HepG2 (cell line): ENCODE measurements around the gene INTS1. TPM values are rescaled to one million over a fixed set of nuclear protein-coding genes. Genes with fewer than 3 reads are reported as not detected.

Experiments used
- ATM ChIP-seq: fragments of 450-650 bp; IDR thresholded peaks from 2 replicates; pipeline ENCODE4 v1.7.1; 2017; ENCODE audit warnings: mild to moderate bottlenecking, borderline replicate concordance
- CBX1 ChIP-seq: IDR thresholded peaks from one replicate; pipeline ENCODE4 v1.6.1; 2016; ENCODE audit warnings: antibody characterized with exemption, low read depth
- CBX5 ChIP-seq: sonication (generic); formaldehyde crosslinking; IDR thresholded peaks from 2 replicates; pipeline ENCODE4 v1.4.0; 2020; ENCODE audit warnings: missing genetic modification reagents, borderline replicate concordance
- DR1 ChIP-seq: sonication (generic); formaldehyde crosslinking; IDR thresholded peaks from 2 replicates; pipeline ENCODE4 v1.8.0; 2021; ENCODE audit warnings: mild to moderate bottlenecking, missing genetic modification reagents, inconsistent platforms
- FOSL1 ChIP-seq: sonication (generic); formaldehyde crosslinking; IDR thresholded peaks from 2 replicates; pipeline ENCODE4 v1.9.0; 2021; ENCODE audit warnings: missing genetic modification reagents, borderline replicate concordance
- GABPA ChIP-seq, 2 experiments: IDR thresholded peaks; 2 replicates each; pipeline ENCODE4 v1.6.1; 2011 to 2016; ENCODE audit warnings: low read depth in 2 of 2, low read length in 1 of 2, missing biosample characterization in 1 of 2, missing genetic modification characterization in 1 of 2
- HDAC6 ChIP-seq: fragments of 200-600 bp; sonication (generic); IDR thresholded peaks from 2 replicates; pipeline ENCODE4 v1.7.0; 2017; ENCODE audit warnings: mild to moderate bottlenecking, antibody characterized with exemption, low read length, low read depth
- LCORL ChIP-seq, 2 experiments: fragments of 450-650 bp in 1 of 2; sonication (generic) in 1 of 2; formaldehyde crosslinking in 1 of 2; IDR thresholded peaks; 2 replicates each; pipeline versions ENCODE4 v1.5.0 to v1.6.1; 2017 to 2020; ENCODE audit warnings: antibody characterized with exemption in 1 of 2, missing genetic modification reagents in 1 of 2
- NFYC ChIP-seq: IDR thresholded peaks from 2 replicates; pipeline ENCODE4 v1.6.1; 2016; ENCODE audit warnings: missing genetic modification reagents, missing compliant biosample characterization
- TBL1XR1 ChIP-seq: fragments of 150-350 bp; IDR thresholded peaks from 2 replicates; pipeline ENCODE4 v1.6.1; 2014; ENCODE audit warnings: borderline replicate concordance, low read length; ENCODE audit not compliant: partially characterized antibody
- XRCC5 ChIP-seq: fragments of 200-400 bp; formaldehyde crosslinking; optimal IDR thresholded peaks from 2 replicates; pipeline ENCODE3; 2017; ENCODE audit warnings: mild to moderate bottlenecking, low read length
- ZNF737 ChIP-seq: sonication (generic); formaldehyde crosslinking; IDR thresholded peaks from 2 replicates; pipeline ENCODE4 v1.5.0; 2020; ENCODE audit warnings: missing genetic modification reagents, mild to moderate bottlenecking, borderline replicate concordance
- polyA plus RNA-seq, 8 experiments: library from polyadenylated mRNA; depleted of rRNA in 3 of 8; stranded (reverse) in 7 of 8; unstranded in 1 of 8; fragments of >200 nt; fragmentation: Illumina TruSeq in 4 of 8; extraction: Trizol in 4 of 8; gene quantifications; 2 replicates each; pipeline versions ENCODE4 v1.2.1 to v1.2.3, GENCODE V29; 2011 to 2016; ENCODE audit warnings: low read depth in 4 of 8, missing spikeins in 1 of 8, mixed read lengths in 1 of 8; ENCODE audit not compliant: insufficient read depth in 1 of 8
- total RNA-seq, 5 experiments: library from RNA; depleted of rRNA; stranded (reverse); fragments of >200 nt; fragmentation: Illumina TruSeq; extraction: Trizol; gene quantifications; 2 replicates each; pipeline ENCODE4 v1.2.3, GENCODE V29; 2016; ENCODE audit warnings: low read depth in 1 of 5
- TF ChIP-seq, protein P1 (sequence below): sonication (generic); formaldehyde crosslinking; IDR thresholded peaks from 2 replicates; pipeline ENCODE4 v1.5.1; 2020; ENCODE audit warnings: mild to moderate bottlenecking, missing genetic modification reagents, moderate library complexity
- TF ChIP-seq, protein P2 (sequence below): sonication (generic); formaldehyde crosslinking; IDR thresholded peaks from 2 replicates; pipeline ENCODE4 v1.5.0; 2020; ENCODE audit warnings: missing genetic modification reagents
- TF ChIP-seq, protein P3 (sequence below): sonication (generic); formaldehyde crosslinking; IDR thresholded peaks from 2 replicates; pipeline ENCODE4 v1.4.0; 2020; ENCODE audit warnings: missing genetic modification reagents, borderline replicate concordance

INTS1 gene
- total and polyA plus RNA-seq, 2 of the 13 experiments (the other 11 are each of a cell fraction or from before 2014, with no cell fraction given), result 13.7 to 29.0 TPM

DNA sequence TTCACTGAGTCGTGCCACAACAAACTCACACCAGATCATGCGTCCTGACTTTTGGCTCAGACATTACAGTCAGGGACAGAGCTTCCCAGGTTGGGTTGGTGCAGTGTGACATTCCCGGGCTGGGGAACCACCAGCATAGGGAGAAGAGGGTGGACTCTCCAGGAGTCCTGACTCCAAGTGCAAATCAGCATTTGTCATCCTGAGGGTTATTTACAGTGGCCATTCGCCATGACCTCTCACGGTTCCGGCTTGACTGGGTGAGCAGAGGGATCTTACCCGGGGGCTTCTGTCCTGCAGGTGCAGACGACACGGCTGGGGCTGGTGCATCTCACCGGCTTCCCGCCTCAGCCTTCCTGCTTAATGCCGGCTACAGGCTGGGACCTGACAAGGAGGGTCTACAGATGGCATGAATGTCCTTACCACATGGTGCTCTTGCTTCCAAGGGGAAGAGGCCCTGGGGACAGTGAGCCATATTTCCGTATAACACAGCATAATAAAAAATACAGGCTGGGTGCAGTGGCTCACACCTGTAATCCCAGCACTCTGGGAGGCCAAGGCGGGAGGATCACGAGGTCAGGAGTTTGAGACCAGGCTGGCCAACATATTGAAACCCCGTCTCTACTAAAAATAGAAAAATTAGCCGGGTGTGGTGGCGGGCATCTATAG lies 12.5 kb upstream of the INTS1 start (continued):
- TF ChIP-seq, protein P1, sequence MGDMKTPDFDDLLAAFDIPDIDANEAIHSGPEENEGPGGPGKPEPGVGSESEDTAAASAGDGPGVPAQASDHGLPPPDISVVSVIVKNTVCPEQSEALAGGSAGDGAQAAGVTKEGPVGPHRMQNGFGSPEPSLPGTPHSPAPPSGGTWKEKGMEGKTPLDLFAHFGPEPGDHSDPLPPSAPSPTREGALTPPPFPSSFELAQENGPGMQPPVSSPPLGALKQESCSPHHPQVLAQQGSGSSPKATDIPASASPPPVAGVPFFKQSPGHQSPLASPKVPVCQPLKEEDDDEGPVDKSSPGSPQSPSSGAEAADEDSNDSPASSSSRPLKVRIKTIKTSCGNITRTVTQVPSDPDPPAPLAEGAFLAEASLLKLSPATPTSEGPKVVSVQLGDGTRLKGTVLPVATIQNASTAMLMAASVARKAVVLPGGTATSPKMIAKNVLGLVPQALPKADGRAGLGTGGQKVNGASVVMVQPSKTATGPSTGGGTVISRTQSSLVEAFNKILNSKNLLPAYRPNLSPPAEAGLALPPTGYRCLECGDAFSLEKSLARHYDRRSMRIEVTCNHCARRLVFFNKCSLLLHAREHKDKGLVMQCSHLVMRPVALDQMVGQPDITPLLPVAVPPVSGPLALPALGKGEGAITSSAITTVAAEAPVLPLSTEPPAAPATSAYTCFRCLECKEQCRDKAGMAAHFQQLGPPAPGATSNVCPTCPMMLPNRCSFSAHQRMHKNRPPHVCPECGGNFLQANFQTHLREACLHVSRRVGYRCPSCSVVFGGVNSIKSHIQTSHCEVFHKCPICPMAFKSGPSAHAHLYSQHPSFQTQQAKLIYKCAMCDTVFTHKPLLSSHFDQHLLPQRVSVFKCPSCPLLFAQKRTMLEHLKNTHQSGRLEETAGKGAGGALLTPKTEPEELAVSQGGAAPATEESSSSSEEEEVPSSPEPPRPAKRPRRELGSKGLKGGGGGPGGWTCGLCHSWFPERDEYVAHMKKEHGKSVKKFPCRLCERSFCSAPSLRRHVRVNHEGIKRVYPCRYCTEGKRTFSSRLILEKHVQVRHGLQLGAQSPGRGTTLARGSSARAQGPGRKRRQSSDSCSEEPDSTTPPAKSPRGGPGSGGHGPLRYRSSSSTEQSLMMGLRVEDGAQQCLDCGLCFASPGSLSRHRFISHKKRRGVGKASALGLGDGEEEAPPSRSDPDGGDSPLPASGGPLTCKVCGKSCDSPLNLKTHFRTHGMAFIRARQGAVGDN (CRISPR knock-in tag), result peak; percentile 36
- TF ChIP-seq, protein P2, sequence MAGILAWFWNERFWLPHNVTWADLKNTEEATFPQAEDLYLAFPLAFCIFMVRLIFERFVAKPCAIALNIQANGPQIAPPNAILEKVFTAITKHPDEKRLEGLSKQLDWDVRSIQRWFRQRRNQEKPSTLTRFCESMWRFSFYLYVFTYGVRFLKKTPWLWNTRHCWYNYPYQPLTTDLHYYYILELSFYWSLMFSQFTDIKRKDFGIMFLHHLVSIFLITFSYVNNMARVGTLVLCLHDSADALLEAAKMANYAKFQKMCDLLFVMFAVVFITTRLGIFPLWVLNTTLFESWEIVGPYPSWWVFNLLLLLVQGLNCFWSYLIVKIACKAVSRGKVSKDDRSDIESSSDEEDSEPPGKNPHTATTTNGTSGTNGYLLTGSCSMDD, result no peak
- TF ChIP-seq HDAC6 (no peak), DR1 (CRISPR knock-in tag) (no peak), ZNF737 (CRISPR knock-in tag) (no peak), XRCC5 (no peak), LCORL (IDR thresholded peaks at IDR 0.05) (no peak), LCORL (CRISPR knock-in tag; IDR thresholded peaks at IDR 0.05) (peak; percentile 16; the same call in 1 of the 2 replicates), CBX5 (no peak), CBX1 (no peak), GABPA (IDR thresholded peaks at IDR 0.05; ENCODE audit: low read depth, low read length) (no peak), GABPA (CRISPR knock-in tag; IDR thresholded peaks at IDR 0.05; ENCODE audit: low read depth) (no peak), TBL1XR1 (no peak), NFYC (CRISPR knock-in tag) (no peak), ATM (no peak), FOSL1 (CRISPR knock-in tag) (no peak)
- TF ChIP-seq, protein P3, sequence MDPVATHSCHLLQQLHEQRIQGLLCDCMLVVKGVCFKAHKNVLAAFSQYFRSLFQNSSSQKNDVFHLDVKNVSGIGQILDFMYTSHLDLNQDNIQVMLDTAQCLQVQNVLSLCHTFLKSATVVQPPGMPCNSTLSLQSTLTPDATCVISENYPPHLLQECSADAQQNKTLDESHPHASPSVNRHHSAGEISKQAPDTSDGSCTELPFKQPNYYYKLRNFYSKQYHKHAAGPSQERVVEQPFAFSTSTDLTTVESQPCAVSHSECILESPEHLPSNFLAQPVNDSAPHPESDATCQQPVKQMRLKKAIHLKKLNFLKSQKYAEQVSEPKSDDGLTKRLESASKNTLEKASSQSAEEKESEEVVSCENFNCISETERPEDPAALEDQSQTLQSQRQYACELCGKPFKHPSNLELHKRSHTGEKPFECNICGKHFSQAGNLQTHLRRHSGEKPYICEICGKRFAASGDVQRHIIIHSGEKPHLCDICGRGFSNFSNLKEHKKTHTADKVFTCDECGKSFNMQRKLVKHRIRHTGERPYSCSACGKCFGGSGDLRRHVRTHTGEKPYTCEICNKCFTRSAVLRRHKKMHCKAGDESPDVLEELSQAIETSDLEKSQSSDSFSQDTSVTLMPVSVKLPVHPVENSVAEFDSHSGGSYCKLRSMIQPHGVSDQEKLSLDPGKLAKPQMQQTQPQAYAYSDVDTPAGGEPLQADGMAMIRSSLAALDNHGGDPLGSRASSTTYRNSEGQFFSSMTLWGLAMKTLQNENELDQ (CRISPR knock-in tag), result no peak
